A549 (cell line): ENCODE measurements around the gene NSL1. TPM values are rescaled to one million over a fixed set of nuclear protein-coding genes. Genes with fewer than 3 reads are reported as not detected.

Source experiments
- ATAC-seq, 2 experiments: fragments of 200-7000 bp in 1 of 2; fragments of >200 bp in 1 of 2; cut with Nextera tagmentation in 1 of 2; cut with Tn5 transposase in 1 of 2; 3 replicates each; pipeline versions ENCODE4 v1.8.0 to v1.9.1; 2018 to 2020; ENCODE audit warnings: mild to moderate bottlenecking in 1 of 2, moderate library complexity in 1 of 2
- CTCF ChIA-PET: fragments of 300-600 bp; sonication (Branson Sonifier 250); formaldehyde crosslinking; extraction: SDS; loops from one replicate; lab custom pipeline; 2021; ENCODE audit warnings: antibody characterized with exemption, inconsistent platforms; lab: Yijun Ruan, JAX
- POLR2A ChIA-PET: fragments of 350-600 bp; formaldehyde crosslinking; extraction: SDS; loops from one replicate; lab custom pipeline; 2021; ENCODE audit warnings: antibody characterized with exemption, inconsistent platforms; lab: Yijun Ruan, JAX
- DNase-seq, 2 experiments: peaks; one replicate each; pipeline versions ENCODE4 v3.0.0 to v3.0.0-alpha.2; 2011 to 2016; ENCODE audit warnings: low read depth in 1 of 2, low spot score in 1 of 2
- FAIRE-seq: peaks from 2 replicates; lab custom pipeline; 2011; peaks lifted over from hg19 to GRCh38; lab: Jason Lieb, UNC
- H3K27ac ChIP-seq, 2 experiments: fragments of >200 bp; sonication (Bioruptor Twin); formaldehyde crosslinking; 3 replicates each; pipeline ENCODE4 v1.5.1; 2016 to 2017
- H3K4me1 ChIP-seq: fragments of >200 bp; sonication (Bioruptor Twin); formaldehyde crosslinking; 3 replicates; pipeline ENCODE4 v1.6.1; 2016
- H3K4me2 ChIP-seq: fragments of >200 bp; sonication (Bioruptor Twin); formaldehyde crosslinking; 3 replicates; pipeline ENCODE4 v1.6.1; 2016
- H3K4me3 ChIP-seq: fragments of >200 bp; sonication (Bioruptor Twin); formaldehyde crosslinking; 3 replicates; pipeline ENCODE4 v1.5.1; 2016
- H3K9me3 ChIP-seq: fragments of >200 bp; sonication (Bioruptor Twin); formaldehyde crosslinking; 3 replicates; pipeline ENCODE4 v1.6.1; 2016
- ATOH8 ChIP-seq: fragments of 250-450 bp; sonication (Bioruptor Pico); IDR thresholded peaks from 2 replicates; pipeline ENCODE4 v1.5.0; 2020; ENCODE audit warnings: low read depth, mild to moderate bottlenecking, moderate library complexity
- BHLHE40 ChIP-seq: IDR thresholded peaks from 2 replicates; pipeline ENCODE4 v1.6.1; 2012; ENCODE audit warnings: low read depth, low read length, inconsistent platforms
- CBX8 ChIP-seq: fragments of 200-600 bp; sonication (generic); IDR thresholded peaks from 2 replicates; pipeline ENCODE4 v1.6.1; 2016
- CEBPB ChIP-seq, 2 experiments: fragments of >200 bp in 1 of 2; sonication (Bioruptor Twin) in 1 of 2; formaldehyde crosslinking in 1 of 2; IDR thresholded peaks; 2 replicates each; pipeline ENCODE4 v1.6.1; 2012 to 2016
- CHD2 ChIP-seq: fragments of 150-350 bp; IDR thresholded peaks from 2 replicates; pipeline ENCODE4 v1.6.1; 2014; ENCODE audit warnings: low read length; ENCODE audit not compliant: partially characterized antibody
- ESRRA ChIP-seq: fragments of 150-350 bp; IDR thresholded peaks from 2 replicates; pipeline ENCODE4 v1.6.1; 2014; ENCODE audit warnings: mild to moderate bottlenecking, low read length, borderline replicate concordance
- FOXS1 ChIP-seq: fragments of 250-450 bp; sonication (Bioruptor Pico); IDR thresholded peaks from 2 replicates; pipeline ENCODE4 v1.5.0; 2020; ENCODE audit warnings: mild to moderate bottlenecking, moderate library complexity
- HDAC2 ChIP-seq: fragments of 200-600 bp; sonication (generic); IDR thresholded peaks from 2 replicates; pipeline ENCODE4 v1.6.1; 2016
- HES2 ChIP-seq: fragments of >200 bp; sonication (Bioruptor Twin); formaldehyde crosslinking; IDR thresholded peaks from 2 replicates; pipeline ENCODE4 v1.6.1; 2016
- HMGXB4 ChIP-seq: fragments of 250-450 bp; sonication (Bioruptor Pico); IDR thresholded peaks from 2 replicates; pipeline ENCODE4 v1.5.0; 2021; ENCODE audit warnings: mild to moderate bottlenecking, moderate library complexity, borderline replicate concordance
- HOXB5 ChIP-seq: fragments of 250-450 bp; sonication (Bioruptor Pico); IDR thresholded peaks from 2 replicates; pipeline ENCODE4 v1.5.0; 2020; ENCODE audit warnings: mild to moderate bottlenecking, moderate library complexity
- JUNB ChIP-seq: fragments of >200 bp; sonication (Bioruptor Twin); formaldehyde crosslinking; IDR thresholded peaks from 2 replicates; pipeline ENCODE4 v1.6.1; 2016
- KDM1A ChIP-seq: fragments of 200-600 bp; sonication (generic); IDR thresholded peaks from 2 replicates; pipeline ENCODE4 v1.6.1; 2016; ENCODE audit warnings: low read depth, mild to moderate bottlenecking
- KDM5A ChIP-seq: fragments of 200-600 bp; sonication (generic); IDR thresholded peaks from 2 replicates; pipeline ENCODE4 v1.6.1; 2016; ENCODE audit warnings: antibody characterized with exemption, mild to moderate bottlenecking
- MAFK ChIP-seq: fragments of 450-650 bp; IDR thresholded peaks from 2 replicates; pipeline ENCODE4 v1.6.1; 2014; ENCODE audit not compliant: partially characterized antibody
- MAX ChIP-seq: IDR thresholded peaks from 2 replicates; pipeline ENCODE4 v1.6.1; 2012
- MYC ChIP-seq: IDR thresholded peaks from 2 replicates; pipeline ENCODE4 v1.6.1; 2012; ENCODE audit warnings: mild to moderate bottlenecking, inconsistent platforms, low read length, improper control_type of control experiment, borderline replicate concordance
- NFE2L2 ChIP-seq: fragments of 150-350 bp; conservative IDR thresholded peaks from 2 replicates; pipeline ENCODE4 v1.6.1; 2014; ENCODE audit warnings: low read length
- NPAS2 ChIP-seq: fragments of 250-450 bp; sonication (Bioruptor Pico); IDR thresholded peaks from 2 replicates; pipeline ENCODE4 v1.8.0; 2022; ENCODE audit warnings: mild to moderate bottlenecking, moderate library complexity, borderline replicate concordance
- POLR2AphosphoS2 ChIP-seq: conservative IDR thresholded peaks from 2 replicates; pipeline ENCODE4 v1.6.1; 2012; ENCODE audit warnings: low read length, improper control_type of control experiment, inconsistent platforms
- RARB ChIP-seq: fragments of 250-450 bp; sonication (Bioruptor Pico); IDR thresholded peaks from 2 replicates; pipeline ENCODE4 v1.8.0; 2021; ENCODE audit warnings: mild to moderate bottlenecking, moderate library complexity
- RCOR1 ChIP-seq: fragments of 150-350 bp; IDR thresholded peaks from 2 replicates; pipeline ENCODE4 v1.6.1; 2014; ENCODE audit warnings: antibody characterized with exemption, low read length, low read depth
- RFX5 ChIP-seq: fragments of 450-650 bp; IDR thresholded peaks from 2 replicates; pipeline ENCODE4 v1.7.1; 2014; ENCODE audit warnings: antibody characterized with exemption, mild to moderate bottlenecking, moderate library complexity
- RNF2 ChIP-seq: fragments of 200-600 bp; sonication (generic); IDR thresholded peaks from 2 replicates; pipeline ENCODE4 v1.6.1; 2016; ENCODE audit warnings: low read depth, mild to moderate bottlenecking, antibody characterized with exemption, moderate library complexity, borderline replicate concordance
- SMC3 ChIP-seq: fragments of >200 bp; sonication (Bioruptor Twin); formaldehyde crosslinking; IDR thresholded peaks from 3 replicates; pipeline ENCODE4 v1.6.1; 2018; ENCODE audit warnings: inconsistent platforms
- TP53 ChIP-seq: fragments of 250-450 bp; sonication (Bioruptor Pico); IDR thresholded peaks from 2 replicates; pipeline ENCODE4 v1.5.0; 2021; ENCODE audit warnings: mild to moderate bottlenecking, moderate library complexity
- ZFP36 ChIP-seq: fragments of 450-650 bp; IDR thresholded peaks from 2 replicates; pipeline ENCODE4 v1.6.1; 2014; ENCODE audit warnings: borderline replicate concordance; ENCODE audit not compliant: partially characterized antibody
- WGBS: methylation state at CpG from one replicate; pipeline ENCODE4 v1.1.6; 2017; ENCODE audit errors: missing lambda C conversion rate; 5-methylcytosine and 5-hydroxymethylcytosine counted together
- polyA plus RNA-seq, 4 experiments: library from polyadenylated mRNA; depleted of rRNA in 3 of 4; stranded (reverse); fragments of >200 nt; fragmentation: RNase III in 1 of 4; extraction: RNeasy Plus Mini Kit Qiagen cat#74134 plus additional on column Dnase treatment in 1 of 4; gene quantifications; 2 replicates in 3 of 4; 3 replicates in 1 of 4; pipeline ENCODE4 v1.2.3, GENCODE V29; 2011 to 2017
- TF ChIP-seq, protein P1 (sequence below): IDR thresholded peaks from 2 replicates; pipeline ENCODE4 v1.6.1; 2012; ENCODE audit warnings: low read depth, borderline replicate concordance

Gene NSL1
- polyA plus RNA-seq, 2 of the 4 experiments (the other 2 are of a cell fraction): 44.9 to 47.9 TPM

DNA sequence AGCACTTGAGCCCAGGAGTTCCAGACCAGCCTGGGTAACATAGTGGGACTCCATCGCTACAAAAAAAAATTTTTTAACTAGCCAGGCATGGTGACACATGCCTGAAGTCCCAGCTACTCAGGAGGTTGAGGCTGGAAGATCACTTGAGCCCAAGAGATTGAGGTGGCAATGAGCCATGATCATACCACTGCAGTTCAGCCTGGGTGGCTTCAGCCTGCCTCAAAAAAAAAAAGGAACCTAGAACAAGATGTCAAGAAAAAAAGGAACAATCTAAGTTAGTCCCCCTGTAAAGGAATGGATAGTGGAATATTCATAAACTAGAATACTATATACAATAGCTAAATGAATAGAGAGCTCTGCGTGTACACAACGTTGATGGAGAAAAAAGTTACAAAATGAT lies 14.4 kb downstream of the NSL1 start:
- no peak overlapping the region for H3K4me3 ChIP-seq
- no peak overlapping the region for H3K4me2 ChIP-seq
- 90% methylated on average over 3 of the region's 3 CpGs for WGBS
- no peaks in the 10 kb centered on the region for H3K9me3 ChIP-seq
- no peak for TF ChIP-seq ATOH8
- no peak for TF ChIP-seq JUNB
- TF ChIP-seq KDM1A: no peak
- no peak for TF ChIP-seq TP53 (CRISPR knock-in tag)
- no peak for TF ChIP-seq HOXB5
- no peak for TF ChIP-seq RNF2
- no peak for TF ChIP-seq MAX
- no peak for TF ChIP-seq SMC3
- TF ChIP-seq ZFP36: no peak
- no peak for TF ChIP-seq RARB (CRISPR knock-in tag)
- TF ChIP-seq HDAC2: no peak
- H3K4me1 ChIP-seq: peaks cover 11% of the 10 kb centered on the region
- FAIRE-seq (no peak), DNase-seq (no peak), ATAC-seq (no peak)
- H3K27ac ChIP-seq: no peak overlapping the region
- ChIA-PET CTCF (interaction anchor here (0.9 to 4.0 kb wide), 7 partner anchors 8 to 300 kb away, joined by 3 to 20 read pairs (median 5); no protein-coding TSS in a partner anchor), POLR2A (interaction anchor here (0.7 kb wide), 1 partner anchor 401 kb away, joined by 3 read pairs; no protein-coding TSS in a partner anchor)

DNA sequence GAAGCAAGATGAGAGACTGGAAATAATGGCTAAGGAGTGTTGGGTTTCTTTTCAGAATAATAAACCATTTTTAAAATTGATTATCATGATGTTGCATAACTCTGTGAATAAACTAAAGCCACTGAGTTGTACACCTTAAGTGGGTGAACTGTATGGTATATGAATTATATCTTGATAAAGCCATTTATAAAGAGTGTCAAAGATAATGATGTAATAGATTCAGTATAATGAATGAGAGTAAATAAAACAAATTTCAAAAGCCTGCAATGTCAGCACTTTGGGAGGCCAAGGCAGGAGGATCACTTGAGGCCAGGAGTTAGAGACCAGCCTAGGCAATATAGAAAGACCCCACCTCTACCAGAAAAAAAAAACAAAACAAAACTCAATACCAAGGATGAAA lies 16.3 kb downstream of the NSL1 start:
- no peak for DNase-seq
- Histone ChIP-seq H3K27ac (peak overlapping the region; percentile 45 to 52; a peak in 1 of 6 replicates), H3K4me2 (no peak overlapping the region; the same call in 2 of the 3 replicates), H3K9me3 (no peaks in the 10 kb centered on the region), H3K4me1 (peaks cover 11% of the 10 kb centered on the region), H3K4me3 (no peak overlapping the region)
- TF ChIP-seq CEBPB (IDR thresholded peaks at IDR 0.05) (no peak), MAFK (peak; percentile 78)
- ChIA-PET CTCF (interaction anchor here (4.0 kb wide), 1 partner anchor 110 kb away, joined by 20 read pairs; no protein-coding TSS in a partner anchor), POLR2A (interaction anchor here (0.6 kb wide), 1 partner anchor 167 kb away, joined by 3 read pairs; the partner anchor contains the start of gene ATF3)
- no peak for FAIRE-seq
- ATAC-seq: no peak

GRCh38 chr1:212774584-212774983 lies 17.0 kb downstream of the NSL1 start:
- WGBS: 63% methylated on average over 2 of the region's 2 CpGs
- Histone ChIP-seq H3K4me1 (peaks cover 11% of the 10 kb centered on the region), H3K9me3 (0 out of 3 replicates have a peak, but pooled peaks cover 3% of the 10 kb centered on the region), H3K27ac (peak overlapping the region; percentile 45 to 70), H3K4me3 (no peak overlapping the region), H3K4me2 (peak overlapping the region; percentile 32; the same call in 2 of the 3 replicates)
- CTCF ChIA-PET: no interaction called here
- ATAC-seq (no peak; a peak in 1 of 6 replicates), FAIRE-seq (no peak), DNase-seq (peak in 1 of 2 experiments; percentile 45)
- TF ChIP-seq RNF2: no peak
- TF ChIP-seq KDM5A: no peak
- no peak for TF ChIP-seq FOXS1
- no peak for TF ChIP-seq CBX8
- TF ChIP-seq POLR2AphosphoS2: no peak
- no peak for TF ChIP-seq NPAS2 (CRISPR knock-in tag)
- no peak for TF ChIP-seq MYC
- no peak for TF ChIP-seq CHD2
- TF ChIP-seq, protein P1, sequence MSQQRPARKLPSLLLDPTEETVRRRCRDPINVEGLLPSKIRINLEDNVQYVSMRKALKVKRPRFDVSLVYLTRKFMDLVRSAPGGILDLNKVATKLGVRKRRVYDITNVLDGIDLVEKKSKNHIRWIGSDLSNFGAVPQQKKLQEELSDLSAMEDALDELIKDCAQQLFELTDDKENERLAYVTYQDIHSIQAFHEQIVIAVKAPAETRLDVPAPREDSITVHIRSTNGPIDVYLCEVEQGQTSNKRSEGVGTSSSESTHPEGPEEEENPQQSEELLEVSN: no peak
- no peak for TF ChIP-seq HMGXB4 (CRISPR knock-in tag)
- no peak for TF ChIP-seq BHLHE40
- TF ChIP-seq RCOR1: no peak
- TF ChIP-seq ZFP36: no peak
- TF ChIP-seq RFX5: no peak
- TF ChIP-seq ESRRA: no peak
- peak; percentile 55 for TF ChIP-seq NFE2L2
- TF ChIP-seq HES2: no peak
- peak; percentile 84 for TF ChIP-seq MAFK
- POLR2A ChIA-PET: interaction anchor here (0.5 to 0.6 kb wide), 2 partner anchors 166 to 208 kb away, joined by 3 read pairs; partner anchors contain the start of gene ATF3
